HG03097 (cell line): ENCODE measurements around the gene GRIK4.
"Not testable (repeated sequence)": the region's sequence is repeated elsewhere in the genome, so short reads cannot be mapped to it uniquely, and the experiment has no call there.

Experiments
- ATAC-seq: cut with Tn5 transposase; IDR thresholded peaks from one replicate; pipeline ENCODE4 v1.9.1; 2021; ENCODE audit not compliant: unreplicated experiment, low FRiP score

GRIK4 gene, protein sequence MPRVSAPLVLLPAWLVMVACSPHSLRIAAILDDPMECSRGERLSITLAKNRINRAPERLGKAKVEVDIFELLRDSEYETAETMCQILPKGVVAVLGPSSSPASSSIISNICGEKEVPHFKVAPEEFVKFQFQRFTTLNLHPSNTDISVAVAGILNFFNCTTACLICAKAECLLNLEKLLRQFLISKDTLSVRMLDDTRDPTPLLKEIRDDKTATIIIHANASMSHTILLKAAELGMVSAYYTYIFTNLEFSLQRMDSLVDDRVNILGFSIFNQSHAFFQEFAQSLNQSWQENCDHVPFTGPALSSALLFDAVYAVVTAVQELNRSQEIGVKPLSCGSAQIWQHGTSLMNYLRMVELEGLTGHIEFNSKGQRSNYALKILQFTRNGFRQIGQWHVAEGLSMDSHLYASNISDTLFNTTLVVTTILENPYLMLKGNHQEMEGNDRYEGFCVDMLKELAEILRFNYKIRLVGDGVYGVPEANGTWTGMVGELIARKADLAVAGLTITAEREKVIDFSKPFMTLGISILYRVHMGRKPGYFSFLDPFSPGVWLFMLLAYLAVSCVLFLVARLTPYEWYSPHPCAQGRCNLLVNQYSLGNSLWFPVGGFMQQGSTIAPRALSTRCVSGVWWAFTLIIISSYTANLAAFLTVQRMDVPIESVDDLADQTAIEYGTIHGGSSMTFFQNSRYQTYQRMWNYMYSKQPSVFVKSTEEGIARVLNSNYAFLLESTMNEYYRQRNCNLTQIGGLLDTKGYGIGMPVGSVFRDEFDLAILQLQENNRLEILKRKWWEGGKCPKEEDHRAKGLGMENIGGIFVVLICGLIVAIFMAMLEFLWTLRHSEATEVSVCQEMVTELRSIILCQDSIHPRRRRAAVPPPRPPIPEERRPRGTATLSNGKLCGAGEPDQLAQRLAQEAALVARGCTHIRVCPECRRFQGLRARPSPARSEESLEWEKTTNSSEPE

GRCh38 chr11:120511116-120511819, at the start of gene GRIK4:
Gene GRIK4 (plus strand): TSS chr11:120511748. CDS start chr11:120660319, 148,571 bp downstream.
- ATAC-seq = peak; percentile 85

DNA sequence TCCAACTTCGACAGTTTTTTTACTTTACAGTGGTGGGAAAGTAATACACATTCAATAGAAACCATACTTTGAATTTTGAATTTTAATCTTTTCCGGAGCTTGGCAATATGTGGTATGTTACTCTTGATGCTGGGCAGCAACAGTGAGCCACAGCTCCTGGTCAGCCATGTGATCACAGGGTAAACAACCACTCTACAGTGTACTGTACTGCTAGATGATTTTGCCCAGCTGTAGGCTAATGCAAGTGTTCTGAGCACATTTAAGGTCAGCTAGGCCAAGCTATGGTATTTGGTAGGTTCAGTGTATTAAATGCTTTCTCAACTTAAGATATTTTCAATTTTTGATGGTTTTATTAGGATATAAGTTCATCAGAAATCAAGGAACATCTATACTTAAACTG, 48.7 kb upstream of the GRIK4 start:
- no peak for ATAC-seq

- no peak for ATAC-seq
Measured at GRCh38 chr11:120465921-120466534, 45.5 kb upstream of the GRIK4 start.

DNA sequence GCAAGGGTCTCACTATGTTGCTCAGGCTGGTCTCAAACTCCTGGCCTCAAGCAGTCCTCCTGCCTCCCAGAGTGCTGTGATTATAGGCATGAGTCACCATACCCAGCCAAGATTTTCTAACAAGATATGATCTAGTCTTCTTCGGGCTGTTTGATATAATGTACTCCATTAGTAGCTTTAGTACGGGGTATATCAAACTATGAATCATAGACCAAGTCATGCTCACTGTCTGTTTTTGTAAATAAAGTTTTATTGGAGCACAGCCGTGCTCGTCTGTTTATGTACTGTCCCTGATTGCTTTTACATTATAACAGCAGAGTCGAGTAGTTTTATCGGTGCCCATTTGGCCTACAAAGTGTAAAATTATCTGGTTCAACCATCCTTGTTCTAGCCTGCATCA, 43.9 kb upstream of the GRIK4 start:
- no peak for ATAC-seq

DNA sequence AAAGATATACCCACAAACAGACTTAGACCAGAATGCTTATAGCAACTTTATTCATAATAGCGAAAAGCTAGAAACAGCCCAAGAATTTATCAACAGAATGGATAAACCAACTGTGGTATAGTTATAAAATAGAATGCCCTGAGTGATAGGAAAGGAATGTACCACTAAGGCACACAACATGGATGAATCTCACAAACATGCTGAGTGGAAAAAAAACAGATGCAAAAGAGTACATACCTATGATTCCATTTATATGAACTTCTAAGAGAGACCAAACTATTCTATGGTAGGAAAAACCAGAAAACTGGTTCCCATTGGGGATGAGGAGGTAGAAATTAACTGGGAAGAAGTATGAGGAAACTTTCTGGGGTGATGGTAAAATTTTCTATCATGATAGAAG, 40.4 kb upstream of the GRIK4 start:
- no peak for ATAC-seq

- ATAC-seq = no peak
Measured at GRCh38 chr11:120471994-120472393, 39.6 kb upstream of the GRIK4 start.

- ATAC-seq = no peak
Measured at GRCh38 chr11:120473503-120473902, 38.0 kb upstream of the GRIK4 start.

- ATAC-seq = no peak
Measured at GRCh38 chr11:120482149-120482548, 29.4 kb upstream of the GRIK4 start.

- ATAC-seq = no peak
Measured at GRCh38 chr11:120484722-120485121, 26.8 kb upstream of the GRIK4 start.

DNA sequence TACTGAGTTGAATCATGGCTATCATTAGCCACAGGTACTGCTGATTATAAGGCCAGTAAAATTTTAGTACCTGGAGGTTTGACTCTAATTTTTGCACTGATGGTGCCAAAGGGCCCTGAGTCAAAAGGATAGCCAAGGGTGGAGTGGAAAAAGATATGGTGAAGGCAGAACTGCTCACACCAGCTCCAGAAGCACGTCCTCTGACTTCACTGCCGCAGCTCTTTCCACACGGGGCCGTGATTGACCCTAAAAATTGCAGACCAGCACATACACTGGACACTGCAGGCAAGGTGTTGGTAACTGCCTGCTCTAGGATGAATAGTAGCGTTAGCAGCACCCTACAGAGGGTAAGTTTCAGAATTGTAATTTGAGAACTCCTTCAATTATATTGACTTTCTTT, 25.4 kb upstream of the GRIK4 start:
- ATAC-seq = no peak

GRCh38 chr11:120489799-120490198, 21.7 kb upstream of the GRIK4 start:
- no peak for ATAC-seq

- ATAC-seq = no peak
Measured at GRCh38 chr11:120492486-120492885, 19.1 kb upstream of the GRIK4 start.

DNA sequence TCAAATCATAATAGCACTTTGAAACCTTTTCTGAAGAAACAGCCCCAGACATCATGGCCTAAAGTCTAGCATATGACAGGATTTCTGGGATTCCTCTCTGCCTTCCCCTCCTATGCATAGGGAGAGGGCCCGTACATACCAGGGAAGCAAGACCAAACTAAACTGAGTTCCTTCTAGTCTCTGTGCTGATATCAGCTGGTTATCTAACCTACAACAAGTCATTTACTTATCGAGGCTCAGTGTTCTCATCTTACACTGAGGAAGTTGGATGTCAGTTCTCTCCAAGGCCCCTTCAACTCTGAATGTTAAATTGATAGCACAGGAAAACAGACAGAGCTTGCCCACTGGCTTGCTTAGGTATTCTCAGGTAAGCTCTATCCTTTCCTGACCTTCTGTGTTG, 17.0 kb upstream of the GRIK4 start:
- no peak for ATAC-seq

DNA sequence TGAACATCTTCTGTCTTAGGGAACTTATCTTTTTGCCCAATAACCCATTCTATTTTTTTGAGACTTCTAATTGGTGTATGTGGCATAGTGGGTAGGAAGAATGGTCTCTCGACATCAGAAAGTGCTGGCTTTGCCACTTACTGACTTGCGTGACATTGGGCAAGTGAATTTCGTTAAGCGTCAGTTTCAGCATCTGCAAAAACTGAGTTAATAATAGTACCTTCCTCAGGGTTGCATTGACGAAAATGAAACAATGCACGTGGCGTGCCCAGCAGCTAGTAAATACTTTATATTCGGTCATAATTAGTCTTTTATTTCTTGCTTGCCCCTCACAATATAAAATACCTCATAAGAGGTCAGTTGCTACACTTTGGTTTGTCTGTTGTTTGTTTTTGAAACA, 12.5 kb upstream of the GRIK4 start:
- no peak for ATAC-seq

GRCh38 chr11:120499859-120500258, 11.7 kb upstream of the GRIK4 start:
- no peak for ATAC-seq

GRCh38 chr11:120500414-120501071, 11.0 kb upstream of the GRIK4 start:
- ATAC-seq = no peak

- no peak for ATAC-seq
Measured at GRCh38 chr11:120501440-120501839, 10.1 kb upstream of the GRIK4 start.

DNA sequence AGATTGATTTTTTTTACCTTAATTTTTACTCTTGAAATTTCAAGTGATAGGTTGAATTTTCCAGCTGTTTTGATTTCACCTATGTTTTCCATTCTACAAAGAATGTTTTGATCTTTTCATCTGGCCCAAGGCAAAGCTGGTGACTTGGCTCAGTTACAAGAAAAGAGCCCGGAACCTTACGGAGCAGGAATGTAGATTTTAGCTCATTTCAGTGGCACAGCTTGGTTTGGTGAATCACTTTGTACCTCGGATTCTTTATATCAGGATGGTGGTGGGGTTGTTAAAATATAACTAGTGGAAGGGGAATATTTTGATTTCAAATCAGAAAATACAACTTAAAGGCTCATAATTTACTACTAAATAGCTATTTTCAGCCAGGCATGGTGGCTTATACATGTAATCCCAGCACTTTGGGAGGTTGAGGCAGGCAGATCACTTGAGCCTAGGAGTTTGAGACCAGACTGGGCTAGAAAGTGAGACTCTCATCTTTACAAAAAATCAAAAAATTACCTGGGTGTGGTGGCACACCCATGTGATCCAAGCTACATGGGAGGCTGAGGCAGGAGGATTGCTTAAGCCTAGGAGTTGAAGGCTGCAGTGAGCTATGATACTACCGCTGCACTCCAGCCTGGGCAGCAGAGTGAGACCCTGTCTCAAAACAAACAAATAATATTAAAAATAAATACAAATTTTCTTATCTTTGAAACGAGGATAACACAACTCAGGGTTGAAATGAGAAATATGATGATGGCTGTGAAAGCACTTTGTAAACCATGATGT, 9.4 kb upstream of the GRIK4 start:
- no peak for ATAC-seq

DNA sequence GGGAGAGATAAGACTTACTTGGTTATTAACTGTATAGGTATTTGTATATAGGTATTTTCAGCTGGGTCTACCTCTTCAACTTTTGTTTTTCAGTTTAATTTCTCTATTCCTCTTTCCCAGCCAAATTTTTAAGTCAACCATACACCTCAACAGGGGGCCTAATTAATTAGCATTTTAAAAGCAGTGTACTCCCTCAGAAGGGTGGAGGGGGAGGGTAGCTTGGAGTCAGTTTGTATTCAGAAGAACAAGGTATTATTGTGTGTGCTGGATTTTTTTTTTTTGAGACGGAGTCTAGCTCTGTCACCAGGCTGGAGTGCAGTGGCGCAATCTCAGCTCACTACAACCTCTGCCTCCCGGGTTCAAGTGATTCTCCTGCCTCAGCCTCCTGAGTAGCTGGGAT, 8.0 kb upstream of the GRIK4 start:
- ATAC-seq = not testable (repeated sequence)
